GM12892 (cell line): Measurements from ENCODE around the gene TMPRSS6.
A peak's percentile ranks its signal among the peaks of the same experiment; 100 is the strongest.

Source experiments
- DNase-seq: peaks from one replicate; pipeline ENCODE4 v3.0.0; 2011; ENCODE audit not compliant: insufficient read length
- FAIRE-seq: peaks from 2 replicates; lab custom pipeline; 2011; peaks lifted over from hg19 to GRCh38; lab: Jason Lieb, UNC
- POLR2A ChIP-seq: IDR thresholded peaks from 2 replicates; pipeline ENCODE4 v1.6.1; 2011; ENCODE audit warnings: low read depth, low read length, control low read depth
- POLR2AphosphoS5 ChIP-seq: IDR thresholded peaks from 2 replicates; pipeline ENCODE4 v1.6.1; 2011; ENCODE audit warnings: low read depth, low read length, control low read depth
- TAF1 ChIP-seq: IDR thresholded peaks from 2 replicates; pipeline ENCODE4 v1.6.1; 2011; ENCODE audit warnings: low read depth, mild to moderate bottlenecking, control low read depth, low read length, borderline replicate concordance

Gene TMPRSS6

DNA sequence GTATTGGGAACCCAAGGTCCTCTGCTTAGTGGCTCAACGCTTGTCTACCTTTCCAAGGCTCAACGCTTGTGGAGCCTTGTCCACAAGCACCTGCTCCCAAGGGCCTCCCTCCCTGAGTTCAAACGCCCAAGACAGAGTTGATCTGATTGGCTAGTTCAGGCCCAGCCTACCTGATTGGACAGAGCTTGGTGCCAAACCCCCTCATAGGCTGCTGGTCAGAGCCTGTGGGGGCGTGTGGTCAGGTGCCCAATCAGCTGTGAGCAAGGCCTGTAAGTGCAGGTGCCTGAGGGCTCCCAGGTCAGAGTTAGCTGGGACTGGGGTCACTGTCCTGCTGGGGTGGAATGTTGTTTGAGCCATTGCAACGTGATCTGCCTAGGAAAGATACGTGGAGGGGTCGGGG is 16.9 kb upstream of the TMPRSS6 start:
- DNase-seq (no peak), FAIRE-seq (peak; percentile 70)
- TF ChIP-seq POLR2AphosphoS5 (no peak), POLR2A (no peak), TAF1 (no peak)

DNA sequence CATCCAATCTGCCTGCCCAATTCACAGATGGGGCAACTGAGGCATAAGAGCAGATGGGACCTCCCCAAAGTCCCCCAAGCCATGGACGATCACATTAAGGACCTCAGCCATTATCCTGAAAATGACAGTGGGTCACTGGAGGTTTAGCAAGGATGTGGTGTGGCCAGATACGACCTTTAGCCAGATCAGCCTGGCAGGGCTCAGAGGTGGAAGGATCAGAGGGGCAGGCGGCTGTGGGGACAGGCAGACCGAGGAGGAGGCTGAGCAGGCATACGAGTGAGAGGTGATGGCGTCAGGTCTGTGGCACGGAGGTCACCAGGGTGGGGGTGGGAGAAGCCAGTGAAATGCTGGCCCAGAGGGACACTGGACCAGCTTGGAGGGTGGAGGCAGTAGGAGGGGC is 14.1 kb upstream of the TMPRSS6 start:
- no peak for TF ChIP-seq TAF1
- no peak for TF ChIP-seq POLR2AphosphoS5
- no peak for TF ChIP-seq POLR2A
- DNase-seq: no peak
- FAIRE-seq: no peak

DNA sequence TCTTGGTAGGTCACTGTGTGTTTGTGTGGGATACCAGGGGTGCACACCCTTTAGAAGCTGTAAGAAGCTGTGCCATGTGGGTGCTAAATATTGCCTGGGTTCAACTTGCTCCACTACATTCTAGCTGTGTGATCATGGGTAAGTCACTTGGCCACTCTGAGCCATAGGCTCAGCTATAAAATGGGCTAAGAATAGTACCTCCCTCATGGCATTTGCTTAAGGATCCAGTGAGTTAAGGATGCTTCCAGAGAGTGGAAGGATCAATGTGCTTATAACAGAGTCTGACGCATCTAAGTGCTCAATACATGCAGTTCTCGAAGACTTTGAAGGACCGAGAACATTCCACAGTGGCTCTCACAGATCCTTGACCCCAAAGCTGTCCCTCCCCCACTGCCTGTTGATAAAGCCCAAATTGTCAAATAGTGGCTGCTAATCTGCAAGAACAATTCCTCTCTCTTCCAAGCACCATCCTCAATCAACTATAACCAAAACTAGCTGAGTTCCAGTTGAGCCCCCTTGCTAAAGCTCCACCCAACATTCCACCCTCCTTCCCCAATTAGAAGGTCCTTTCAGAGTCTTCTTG is 13.2 kb upstream of the TMPRSS6 start:
- FAIRE-seq (no peak), DNase-seq (no peak)
- TF ChIP-seq TAF1 (no peak), POLR2AphosphoS5 (no peak), POLR2A (no peak)

DNA sequence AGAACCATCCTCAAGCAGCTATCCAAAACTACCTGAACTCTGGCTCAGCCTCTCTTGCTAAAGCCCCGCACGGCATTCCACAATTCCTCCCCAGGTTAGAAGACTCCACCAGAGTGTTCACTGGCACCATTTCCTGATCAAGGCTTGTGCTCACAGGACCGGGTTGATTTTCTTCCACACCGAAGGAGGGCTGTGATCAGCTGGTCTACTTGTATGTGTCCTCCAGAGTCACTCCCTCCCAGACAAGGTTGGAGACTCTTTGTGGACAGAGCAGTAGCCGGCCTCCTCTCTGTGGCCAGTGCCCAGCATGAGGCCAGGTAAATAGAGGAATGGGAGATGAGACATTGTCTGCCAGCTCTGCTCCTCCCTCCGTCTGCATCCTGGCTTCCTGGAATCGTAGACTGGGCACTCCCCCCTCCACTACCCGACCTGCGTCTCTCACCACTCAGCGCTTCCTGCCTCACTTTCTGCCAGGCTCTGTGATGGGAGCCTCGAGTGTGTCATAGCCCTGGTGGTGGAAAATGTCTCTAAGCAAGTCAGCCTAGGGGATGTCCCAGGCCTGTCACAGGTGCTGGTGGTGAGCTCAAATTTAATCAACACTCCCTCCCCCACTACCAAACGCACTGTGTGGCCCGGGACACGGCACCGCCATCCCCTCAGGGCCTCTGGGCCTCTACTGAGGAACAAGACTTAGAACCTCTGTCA is 12.5 kb upstream of the TMPRSS6 start:
- peak; percentile 73 for DNase-seq
- FAIRE-seq: peak; percentile 99

DNA sequence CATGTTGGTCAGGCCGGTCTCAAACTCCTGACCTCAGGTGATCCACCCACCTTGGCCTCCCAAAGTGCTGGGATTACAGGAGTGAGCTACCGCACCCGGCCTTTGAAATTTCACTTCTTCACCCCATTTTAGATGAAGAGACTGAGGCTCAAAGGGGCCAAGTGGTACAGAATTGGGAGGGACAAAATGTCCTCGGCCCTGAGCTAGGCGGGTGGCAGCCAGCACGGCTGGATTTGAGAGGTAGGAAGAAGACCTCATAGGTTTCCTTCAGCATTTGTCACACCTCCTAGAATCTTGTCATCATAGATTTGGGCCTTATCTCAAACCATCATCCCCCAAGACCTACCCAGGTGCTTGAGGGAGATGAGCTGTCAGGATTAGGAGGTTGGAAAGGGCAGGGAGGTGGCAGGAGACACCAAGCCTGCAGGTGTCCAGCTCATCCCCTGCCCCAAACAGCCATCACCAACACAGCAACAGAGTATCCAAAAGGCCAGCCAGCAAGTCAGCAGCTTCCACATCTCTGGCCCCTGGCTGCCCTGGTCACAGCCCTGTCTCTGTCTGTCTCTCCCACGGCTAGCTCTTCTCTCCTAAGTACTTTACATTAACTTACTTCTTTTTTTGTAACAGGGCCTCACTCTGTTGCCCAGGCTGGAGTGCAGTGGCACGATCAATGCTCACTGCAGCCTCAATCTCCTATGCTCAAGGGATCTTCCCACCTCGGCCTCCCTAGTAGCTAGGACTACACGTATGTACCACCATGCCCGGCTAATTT is 11.2 kb upstream of the TMPRSS6 start:
- FAIRE-seq: no peak
- TF ChIP-seq POLR2AphosphoS5 (no peak), TAF1 (no peak), POLR2A (no peak)
- no peak for DNase-seq

More for the DNA sequence above, 12.5 kb upstream of the TMPRSS6 start:
- TF ChIP-seq POLR2AphosphoS5 (no peak; the same call in 1 of the 2 replicates), POLR2A (peak; percentile 46; the same call in 1 of the 2 replicates), TAF1 (peak; percentile 46; the same call in 1 of the 2 replicates)

DNA sequence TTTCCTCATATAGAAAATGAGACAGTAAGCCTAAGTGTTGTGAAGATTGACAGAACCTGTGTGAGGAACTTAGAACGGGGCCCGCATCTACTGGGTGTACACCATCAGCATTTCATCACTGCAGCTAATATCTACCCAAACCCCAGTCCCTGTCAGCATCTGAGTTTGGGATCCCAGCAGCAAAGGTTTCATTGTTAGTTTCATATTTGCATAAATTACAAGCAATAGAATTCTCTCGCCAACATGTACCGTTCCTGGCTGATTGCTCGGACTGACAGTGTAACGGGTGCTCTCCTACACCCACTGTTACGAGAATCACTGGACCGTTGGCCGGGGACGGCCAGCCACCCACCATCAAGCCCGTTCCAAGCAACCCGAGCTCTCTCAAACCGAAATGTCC is 10.4 kb upstream of the TMPRSS6 start:
- TF ChIP-seq TAF1 (no peak), POLR2A (no peak), POLR2AphosphoS5 (no peak)
- DNase-seq (no peak), FAIRE-seq (peak; percentile 97)

DNA sequence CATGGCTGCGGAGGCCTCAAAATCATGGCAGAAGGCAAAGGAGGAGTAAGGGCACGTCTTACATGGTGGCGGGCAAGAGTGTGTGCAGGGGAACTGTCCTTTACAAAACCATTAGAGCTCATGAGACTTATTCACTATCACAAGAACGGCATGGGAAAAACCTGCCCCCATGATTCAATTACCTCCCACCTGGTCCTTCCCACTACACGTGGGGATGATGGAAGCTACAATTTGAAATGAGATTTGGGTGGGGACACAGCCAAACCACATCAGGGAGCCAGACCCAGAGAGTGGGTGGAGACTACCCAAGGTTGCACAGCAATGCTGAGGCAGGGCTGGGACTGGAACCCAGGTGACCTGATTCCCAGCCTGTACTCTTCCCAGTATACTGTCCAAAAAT is 8.6 kb upstream of the TMPRSS6 start:
- no peak for TF ChIP-seq POLR2AphosphoS5
- TF ChIP-seq POLR2A: no peak
- no peak for TF ChIP-seq TAF1
- FAIRE-seq: no peak

DNA sequence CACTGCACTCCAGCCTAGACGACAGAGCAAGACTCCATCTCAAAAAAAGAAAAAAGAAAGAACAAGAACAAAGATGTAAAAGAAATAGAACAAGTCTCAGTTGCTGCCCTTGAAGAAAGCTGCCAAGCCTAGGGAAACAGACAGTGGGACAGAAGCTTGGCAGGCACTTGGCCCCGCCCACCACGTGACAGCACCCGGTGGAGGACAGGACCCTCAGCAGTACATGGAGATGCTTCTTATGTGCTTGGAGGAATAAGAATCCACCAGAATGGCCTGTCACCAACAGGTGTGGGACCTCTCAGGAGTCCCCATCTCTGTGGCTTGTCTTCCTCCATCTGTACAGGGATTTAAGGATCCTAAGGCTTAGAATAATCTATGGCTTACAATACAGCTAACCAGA is 7.6 kb upstream of the TMPRSS6 start:
- FAIRE-seq (no peak), DNase-seq (no peak)
- TF ChIP-seq TAF1 (no peak), POLR2A (no peak), POLR2AphosphoS5 (no peak)

More for the DNA sequence above, 8.6 kb upstream of the TMPRSS6 start:
- no peak for DNase-seq

DNA sequence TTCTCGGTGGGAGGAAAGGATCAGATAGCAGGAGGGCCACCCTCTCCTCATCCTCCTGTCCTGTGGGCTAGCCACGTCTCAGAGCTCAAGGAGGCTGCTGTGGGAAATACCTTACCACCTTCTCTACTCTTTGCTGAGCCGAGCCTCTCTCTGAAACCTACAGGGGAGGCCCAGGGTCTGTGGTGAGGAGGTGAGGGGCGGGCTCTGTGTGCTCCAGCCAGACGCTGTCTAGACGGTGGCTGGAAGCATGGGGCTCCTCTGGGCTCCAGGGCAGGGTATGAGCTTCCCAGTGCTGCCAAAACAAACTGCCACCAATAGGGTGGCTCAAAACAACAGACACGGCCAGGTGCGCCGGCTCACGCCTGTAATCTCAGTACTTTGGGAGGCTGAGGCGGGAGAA is 5.5 kb upstream of the TMPRSS6 start:
- no peak for FAIRE-seq
- TF ChIP-seq POLR2AphosphoS5: no peak
- no peak for TF ChIP-seq TAF1
- no peak for TF ChIP-seq POLR2A
- no peak for DNase-seq

DNA sequence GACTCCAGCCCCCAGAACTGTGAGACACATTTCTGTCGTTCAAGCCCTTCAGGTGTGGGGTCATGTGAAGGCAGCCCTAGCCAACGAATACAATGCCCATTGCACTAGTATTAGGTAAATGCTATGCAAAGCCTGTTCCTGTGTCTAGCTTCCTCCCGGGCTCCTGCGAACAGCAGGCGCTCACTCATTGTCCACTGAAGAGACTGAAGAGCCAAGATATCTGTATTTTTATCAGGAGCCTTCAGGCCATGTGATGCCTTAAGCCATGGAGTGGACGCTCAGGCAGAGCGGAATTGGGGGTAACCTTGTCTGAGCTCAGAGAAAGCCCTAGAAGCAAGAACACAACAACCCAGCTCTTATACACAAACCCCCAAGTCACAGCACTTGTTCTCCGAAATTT is 4.2 kb upstream of the TMPRSS6 start:
- DNase-seq (no peak), FAIRE-seq (no peak)
- TF ChIP-seq POLR2AphosphoS5 (no peak), TAF1 (no peak), POLR2A (no peak)

DNA sequence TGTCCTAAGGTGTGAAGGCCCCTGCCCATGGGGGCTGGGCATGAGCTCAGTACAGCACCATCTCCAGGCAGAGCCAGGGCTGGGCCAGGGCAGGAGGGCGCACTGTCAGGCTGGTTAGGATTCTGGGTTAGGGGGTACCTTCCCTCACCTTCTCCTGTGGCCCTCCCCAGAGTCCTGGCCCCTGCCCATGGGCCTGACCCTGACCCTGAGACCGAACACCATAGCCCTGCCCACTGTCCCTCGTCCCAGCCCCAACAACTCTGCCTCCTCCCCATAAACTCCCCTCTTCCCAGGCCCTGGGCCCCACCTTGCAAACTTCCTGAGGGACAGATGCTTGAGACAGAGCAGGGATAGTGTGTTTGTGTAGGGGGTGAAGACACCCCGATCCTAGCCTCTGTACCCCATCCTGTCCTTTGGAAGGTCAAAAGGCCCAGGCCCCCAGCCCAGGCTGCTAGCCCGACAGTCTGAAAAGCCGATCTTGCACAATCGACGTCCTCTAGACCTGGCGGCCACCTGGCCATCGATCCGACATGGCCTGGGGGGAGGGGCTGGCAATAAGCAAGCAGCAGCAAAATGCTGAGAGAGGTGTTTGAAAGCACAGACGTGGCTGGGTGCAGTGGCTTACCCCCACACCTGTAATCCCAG is 2.7 kb upstream of the TMPRSS6 start:
- TF ChIP-seq POLR2A (no peak), TAF1 (no peak), POLR2AphosphoS5 (no peak)
- FAIRE-seq (no peak), DNase-seq (no peak)
